DMS 273 (cell line): ENCODE measurements around the gene WASL.

Experiments used
- DNase-seq: peaks from one replicate; lab custom pipeline; 2025; ENCODE audit not compliant: unreplicated experiment; lab: John Stamatoyannopoulos, UW

Gene WASL

DNA sequence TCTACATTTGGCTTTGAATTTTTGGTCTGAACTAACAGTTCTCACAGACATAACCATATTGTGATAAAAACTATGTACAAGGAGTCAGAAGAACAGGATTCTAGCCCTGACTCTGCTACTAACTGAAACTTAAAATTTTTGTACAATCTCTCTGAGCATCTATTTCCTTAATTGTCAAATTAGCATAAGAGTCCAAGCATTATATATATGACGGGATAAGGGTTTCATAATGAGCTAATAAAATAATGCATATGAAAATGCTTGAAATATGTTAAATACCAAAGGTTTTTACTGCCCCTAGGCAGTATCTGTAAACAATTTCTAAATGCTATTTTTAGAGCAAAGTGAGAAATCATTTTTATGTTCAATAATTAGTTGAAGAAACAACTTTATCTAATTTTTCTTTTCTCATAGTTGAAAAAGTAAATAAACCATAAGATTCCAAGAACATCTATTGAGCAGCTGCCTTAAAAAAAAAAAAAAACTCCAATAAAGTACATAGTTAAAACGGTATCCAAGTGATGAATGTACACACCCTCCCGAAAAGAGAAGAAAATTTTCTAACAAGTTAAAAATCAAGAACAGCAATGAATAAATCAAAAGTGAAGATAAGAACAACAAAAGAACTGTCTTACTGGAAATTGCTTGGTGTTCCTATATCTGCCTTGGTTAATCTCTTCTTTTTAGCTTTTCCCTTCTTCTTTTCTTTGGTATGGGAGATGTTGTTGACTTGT, 52.7 kb downstream of the WASL start:
- DNase-seq: no peak

DNA sequence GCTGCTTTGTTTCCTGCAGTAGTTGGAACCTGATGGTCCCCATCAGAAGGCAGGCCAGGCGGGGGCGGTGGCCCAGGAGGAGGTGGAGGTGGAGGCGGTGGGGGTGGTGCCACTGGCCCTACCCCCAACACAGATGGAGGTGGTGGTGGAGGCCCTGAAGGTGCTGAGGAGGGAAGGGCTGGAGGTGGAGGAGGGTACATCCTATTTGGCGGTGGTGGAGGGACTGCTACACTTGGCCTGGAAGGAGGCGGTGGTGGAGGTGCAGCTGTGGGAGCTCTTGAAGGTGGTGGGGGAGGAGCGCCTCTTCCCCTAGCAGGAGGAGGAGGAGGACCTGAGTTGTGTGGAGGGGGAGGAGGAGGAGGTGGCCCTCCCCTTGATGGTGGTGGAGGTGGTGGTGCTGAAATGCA, 56.3 kb downstream of the WASL start:
- DNase-seq: no peak

DNA sequence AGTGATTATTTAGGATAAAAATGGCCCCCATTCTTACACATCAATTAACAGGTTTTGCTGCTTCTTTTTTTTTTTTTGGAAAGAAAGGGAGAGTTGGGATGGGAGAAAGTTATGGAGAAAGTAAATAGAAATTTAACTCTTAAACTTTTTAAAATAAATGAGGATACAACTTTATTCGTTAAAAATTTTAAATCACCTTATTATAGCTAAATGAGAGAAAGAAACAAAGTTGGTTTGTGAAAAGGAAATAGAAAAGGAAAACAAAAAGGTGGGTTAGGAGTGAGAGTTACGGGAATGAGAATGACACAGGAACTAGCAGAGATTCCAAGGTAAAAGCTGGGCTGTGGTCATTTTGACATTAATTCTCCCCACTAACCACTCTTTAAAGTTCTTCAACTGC, 58.3 kb downstream of the WASL start:
- no peak for DNase-seq

DNA sequence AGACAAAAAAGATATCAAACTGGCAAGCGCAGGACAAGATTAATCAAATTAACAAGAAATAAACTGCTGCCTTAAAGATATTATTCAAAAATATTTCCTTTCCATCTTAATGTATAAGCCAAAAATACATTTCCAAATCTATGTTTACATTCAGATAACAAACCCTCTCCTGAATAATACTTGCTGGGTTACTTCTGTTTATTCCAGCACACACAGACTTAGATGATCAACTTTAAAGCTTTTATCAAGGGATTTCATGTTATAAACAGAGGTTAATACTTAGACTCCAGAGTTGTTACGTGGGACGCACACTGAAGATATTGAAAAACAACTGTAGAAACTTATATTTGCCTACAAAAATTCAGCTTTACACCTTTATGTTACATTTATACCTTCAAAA, 59.6 kb downstream of the WASL start:
- DNase-seq: no peak

DNA sequence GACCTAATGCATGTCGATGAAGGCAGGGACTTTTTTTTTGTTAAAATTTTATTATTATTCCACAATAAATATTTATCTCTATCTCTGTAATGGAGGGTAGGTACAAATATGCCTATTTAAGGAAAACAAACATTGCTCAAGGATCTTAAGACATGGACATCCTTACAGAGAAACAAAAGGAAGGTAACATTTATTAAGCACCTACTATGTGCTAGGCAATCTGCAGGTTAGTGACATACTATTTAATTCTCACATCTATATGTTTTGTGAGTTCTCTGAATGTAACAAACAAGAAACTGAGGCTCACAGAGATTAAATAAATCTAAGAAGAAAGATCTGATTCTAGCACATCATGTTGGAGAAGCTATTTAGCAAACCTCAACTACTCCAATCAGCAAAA, 61.1 kb downstream of the WASL start:
- DNase-seq: no peak

DNA sequence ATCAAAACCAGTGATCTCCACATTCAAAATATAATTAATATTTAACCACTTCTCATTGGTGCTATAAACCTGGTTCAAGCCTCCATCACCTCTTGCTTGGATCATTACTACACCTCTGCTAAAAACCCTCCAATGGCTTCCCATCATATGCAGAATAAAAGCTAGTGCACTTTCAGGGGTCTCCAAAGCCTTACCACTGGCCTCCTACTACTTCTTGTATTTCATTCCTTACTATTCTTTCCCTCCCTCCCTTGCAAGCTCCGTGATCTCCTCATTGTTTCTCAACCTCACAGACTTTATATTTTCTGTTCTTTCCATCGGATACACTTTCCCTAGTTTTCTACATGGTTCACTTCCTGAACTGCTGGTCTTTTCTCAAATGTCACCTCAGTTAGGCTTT, 61.6 kb downstream of the WASL start:
- no peak for DNase-seq

DNA sequence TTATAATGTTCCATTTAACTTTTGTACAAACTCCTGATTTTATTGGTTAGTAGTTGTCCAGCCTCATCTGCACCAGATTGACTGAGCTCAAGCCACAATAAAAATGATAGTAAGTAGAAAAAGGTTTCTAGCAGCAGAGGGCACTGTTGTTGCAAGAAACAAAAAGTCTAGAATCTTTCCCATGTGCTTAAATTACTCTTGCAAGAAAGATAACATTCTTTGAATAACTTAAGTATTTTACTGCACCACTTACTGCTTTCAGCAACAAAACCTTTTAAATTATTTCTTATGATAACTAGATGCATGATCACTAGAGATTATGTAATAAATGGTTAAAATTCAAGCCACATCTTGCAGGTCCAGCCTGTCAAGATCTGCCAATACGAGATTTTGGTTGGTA, 66.1 kb downstream of the WASL start:
- DNase-seq: peak; percentile 78

DNA sequence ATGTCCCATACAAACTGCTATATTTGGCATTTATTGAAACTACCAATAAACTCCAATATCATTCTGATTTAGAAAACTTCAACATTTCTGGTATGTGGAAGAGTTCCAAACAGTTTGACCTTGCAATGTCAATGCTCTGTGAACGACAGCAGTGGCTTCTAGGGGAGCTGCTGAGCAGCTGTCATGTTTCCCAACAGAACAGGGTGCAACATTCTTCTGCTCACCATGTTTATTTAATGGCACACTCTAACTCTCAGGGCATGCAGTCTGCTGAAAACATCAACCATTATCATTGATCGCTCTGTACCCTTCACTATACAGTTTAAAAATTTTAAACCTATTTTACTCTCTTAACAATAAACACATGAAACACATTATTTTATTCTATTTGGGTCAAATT, 67.2 kb downstream of the WASL start:
- DNase-seq: no peak

DNA sequence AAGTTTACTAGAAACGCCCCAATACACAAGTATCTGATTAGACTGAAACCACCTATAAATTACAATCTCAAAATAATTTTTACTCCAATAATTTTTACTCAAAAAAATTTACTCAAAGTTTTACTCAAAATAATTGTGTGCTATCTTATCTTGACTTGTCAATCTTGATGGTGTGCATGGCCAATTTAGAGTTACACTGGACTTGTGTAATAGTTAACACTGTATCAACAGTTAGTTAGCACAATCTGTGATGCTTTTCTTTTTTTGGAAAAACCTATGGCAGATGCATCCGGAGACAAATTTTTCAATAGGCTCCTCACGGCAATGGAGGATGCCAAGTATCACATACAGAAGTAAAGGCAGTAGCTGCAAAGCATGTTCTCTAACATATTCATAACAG, 68.2 kb downstream of the WASL start:
- DNase-seq: no peak

DNA sequence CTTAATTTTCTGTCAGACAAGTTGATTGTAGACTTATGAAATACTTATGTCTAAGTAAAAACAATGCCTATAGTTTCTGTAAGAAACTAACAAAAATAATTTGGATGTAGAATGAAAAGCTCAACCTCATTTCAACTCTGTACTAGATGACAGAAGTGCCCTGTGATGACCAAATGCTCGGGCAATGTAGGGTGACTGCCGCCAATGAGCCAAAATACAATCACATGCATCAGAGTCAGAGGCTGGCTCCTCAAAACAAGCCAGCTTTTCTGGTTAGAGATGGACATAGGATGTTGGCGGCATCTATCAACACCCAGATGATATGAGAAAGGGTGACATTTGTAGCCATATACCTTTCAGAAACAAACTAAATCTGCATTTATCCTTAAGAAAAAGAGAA, 69.2 kb downstream of the WASL start:
- no peak for DNase-seq

DNA sequence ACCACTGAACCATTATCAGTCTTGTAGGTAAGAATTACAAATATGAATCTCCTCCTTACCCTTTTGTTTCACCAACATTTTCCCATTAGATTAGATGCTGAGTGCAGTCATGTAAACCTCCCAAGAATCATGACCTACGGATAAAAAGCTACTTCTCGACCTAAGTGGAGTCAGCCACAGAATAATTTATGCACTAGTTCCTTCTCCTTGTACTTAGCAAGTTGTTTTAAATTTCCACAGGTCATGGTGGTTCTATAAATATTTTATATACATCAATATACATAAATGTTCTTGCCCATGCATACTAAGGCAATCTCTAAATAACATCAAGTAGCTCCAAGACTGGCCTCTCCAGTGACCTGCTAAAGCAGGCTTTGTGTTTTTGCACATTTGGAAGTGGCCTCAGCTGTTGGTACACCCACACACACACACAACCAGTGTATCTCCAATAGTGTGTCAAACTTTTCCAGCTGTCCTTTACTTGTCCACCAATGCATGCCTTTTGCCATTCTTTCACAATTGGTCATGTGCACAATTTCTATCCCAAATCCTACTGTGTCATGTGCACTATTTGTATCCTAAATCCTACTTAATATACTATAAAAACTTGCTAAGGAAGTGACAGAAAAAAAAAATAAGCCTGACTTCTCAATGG, 71.6 kb downstream of the WASL start:
- no peak for DNase-seq

DNA sequence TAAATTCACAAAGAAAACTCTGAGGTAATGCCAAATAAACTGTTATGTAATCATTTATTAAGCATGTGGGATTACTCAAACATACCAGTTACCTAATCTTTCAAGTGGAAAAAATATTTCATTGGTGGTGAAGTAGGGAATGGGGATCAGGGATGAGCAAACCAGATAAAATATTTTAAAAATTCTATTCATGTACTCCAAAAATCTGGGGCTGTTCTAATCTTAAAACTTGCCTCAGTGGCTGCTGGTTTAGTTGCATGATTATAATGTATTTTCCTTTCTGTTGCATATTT, 73.7 kb downstream of the WASL start:
- DNase-seq: no peak

DNA sequence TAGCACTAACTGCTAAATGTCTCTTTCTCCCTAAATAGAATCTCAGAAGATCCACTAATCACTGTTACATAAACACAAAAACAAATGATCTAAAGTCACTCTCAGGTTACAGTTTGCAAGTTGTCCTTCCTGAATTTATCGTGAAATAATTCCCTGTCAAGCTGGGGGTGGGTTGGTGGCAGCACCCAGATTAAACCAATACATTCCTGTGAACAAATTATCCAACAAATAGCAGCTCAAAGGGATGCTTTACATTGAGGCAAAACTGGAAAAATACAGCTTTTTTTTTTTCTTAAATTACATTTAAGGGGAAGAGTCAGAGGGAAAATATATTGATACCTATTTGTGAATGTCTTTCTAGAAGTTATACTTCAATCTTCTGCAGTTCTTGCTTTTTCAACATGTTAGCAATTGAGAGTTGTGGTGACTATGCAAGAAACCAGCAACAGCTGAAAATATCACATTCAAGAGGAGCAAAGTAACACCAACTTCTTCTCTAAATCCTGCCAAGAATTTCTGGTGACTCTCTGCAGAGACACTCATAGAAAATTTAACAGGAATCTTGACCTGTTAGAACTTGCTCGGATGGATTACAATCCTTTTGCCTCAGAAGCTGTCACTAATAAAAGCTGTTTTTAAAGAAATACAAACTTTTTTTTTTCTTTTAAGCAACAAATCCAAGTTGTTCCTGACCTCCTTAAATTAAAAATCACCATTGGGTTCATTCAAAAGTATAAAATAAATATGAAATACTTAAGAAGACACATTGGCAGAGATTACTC, 74.2 kb downstream of the WASL start:
- no peak for DNase-seq

DNA sequence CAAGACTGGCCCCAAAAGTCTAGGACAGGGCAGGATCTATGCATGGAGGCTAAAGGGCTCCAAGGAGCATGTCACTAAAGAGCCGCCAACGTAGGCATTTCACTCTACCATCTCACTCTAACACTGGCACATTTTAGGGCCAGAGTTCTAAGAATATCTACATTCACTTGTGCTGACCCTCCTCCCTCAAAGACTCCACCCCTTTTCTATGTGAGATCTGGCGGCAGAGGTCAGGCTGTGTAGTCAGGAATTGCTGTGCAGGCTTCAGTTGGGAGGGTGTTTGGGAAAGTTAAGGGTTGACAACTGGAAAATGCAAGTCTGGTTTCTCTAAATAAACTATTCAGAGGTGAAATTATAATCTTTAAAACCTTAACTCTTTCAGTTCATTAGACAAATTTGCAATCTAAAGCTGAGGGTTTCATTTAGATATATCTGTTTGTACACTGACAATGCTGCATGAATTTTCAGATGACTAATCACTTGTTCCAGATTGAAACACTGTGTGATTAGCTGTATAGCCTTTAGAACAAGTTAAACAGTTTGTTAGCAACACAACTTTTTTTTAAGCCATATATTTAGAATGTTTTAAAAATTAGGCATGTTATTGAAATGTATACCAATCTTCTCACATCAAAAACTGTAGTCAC, 74.9 kb downstream of the WASL start:
- no peak for DNase-seq

DNA sequence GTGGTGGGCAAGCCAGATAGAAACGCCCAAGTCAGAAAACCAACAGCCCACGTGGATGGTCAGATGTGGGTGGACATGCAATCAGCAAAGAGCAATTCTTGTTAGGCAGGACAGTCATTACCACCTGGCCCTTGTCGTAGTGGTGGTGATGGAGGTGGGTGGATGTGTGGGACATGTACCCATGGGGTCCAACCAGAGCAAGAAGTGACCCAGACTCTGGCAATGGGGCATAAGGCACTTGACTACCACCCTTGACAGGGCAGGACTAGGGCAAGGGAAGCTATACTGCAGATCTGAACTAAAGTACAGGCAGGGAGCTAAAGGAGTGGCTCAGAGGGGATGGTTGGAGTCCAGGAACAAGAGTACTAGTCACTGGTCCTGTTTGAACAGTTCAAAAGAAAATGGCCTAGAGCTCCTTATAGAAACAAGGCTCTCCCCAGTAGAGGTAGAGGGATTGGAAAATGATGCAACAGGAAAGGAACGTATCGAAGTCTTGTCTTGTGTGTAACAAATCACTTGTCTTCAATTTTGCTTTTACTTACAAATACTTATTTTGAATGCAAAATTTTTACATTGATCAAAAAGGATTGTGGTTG, 75.6 kb downstream of the WASL start:
- DNase-seq: no peak

DNA sequence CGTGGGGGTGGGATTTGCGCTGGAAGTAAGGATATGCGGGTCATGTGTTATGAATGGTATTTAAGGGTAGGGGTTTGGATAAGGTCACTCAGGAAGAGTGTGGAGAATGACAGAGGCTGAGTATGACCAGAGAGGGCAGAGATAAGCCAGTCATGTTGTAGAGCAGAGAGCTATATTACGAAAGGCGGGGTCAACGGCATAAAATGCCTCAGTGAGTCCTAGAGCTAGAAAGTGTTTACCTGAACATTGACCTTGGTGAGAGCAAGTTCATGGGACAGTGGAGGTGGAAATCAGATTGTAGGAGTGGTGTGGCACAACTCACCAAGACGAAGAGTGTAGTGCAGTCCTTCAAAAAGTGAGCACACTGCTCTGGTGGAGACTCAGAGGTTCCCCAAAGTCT, 79.3 kb downstream of the WASL start:
- no peak for DNase-seq

DNA sequence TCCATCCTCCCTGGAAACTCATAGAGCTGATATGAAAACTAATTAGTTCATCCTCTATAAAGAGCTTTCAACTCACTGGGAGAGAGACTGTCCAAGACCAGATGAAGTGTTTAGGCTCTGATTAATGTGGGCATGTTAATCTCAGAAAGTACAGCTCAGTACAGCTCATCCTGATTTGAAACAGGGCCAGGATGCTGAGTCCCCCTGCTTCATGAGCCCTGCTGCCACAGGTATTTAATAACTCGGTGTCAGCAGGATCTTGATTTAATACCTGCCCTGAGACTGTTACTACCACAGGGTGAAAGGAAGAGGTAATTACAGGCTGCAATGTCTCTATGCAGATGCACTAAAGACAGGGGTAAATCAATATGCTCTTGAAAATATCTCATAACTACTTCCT, 82.3 kb downstream of the WASL start:
- no peak for DNase-seq

DNA sequence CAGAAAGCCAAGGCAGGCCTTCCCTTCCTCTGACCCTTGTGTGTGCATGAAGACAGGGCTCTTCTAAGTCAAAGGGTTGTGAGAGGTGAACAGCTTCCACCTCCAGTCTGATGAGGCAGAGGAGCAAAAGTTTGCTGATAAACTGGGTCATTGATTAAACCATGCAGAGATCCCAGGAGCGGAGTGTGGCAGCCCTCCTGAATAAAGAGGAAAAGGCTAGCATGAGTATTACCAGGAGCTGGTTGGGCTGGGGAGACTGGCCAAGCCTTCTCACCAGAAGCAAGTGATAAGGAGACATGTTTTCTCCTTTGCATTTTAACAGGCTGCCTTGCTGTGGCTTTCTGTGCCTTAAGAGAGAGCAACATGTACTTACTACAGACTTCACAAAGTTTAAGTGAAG, 82.9 kb downstream of the WASL start:
- no peak for DNase-seq

DNA sequence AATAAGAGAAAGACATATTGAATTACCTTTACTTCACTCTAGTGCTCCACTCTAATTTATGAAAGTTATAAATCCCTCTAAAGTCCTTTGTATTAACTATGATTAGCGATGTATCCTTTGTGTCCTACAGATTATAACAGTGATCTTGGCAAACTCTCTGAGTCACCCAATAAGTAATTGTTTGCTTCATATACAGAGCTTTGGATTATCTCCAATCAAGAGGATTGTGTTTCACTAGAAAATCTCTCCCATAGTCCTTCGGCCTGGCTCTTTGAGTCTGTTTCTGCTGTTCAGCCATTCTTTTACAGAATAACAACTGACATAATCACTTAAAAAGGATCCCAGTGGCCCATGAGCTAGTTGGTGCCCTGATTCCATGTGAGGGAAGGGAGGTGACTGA, 83.6 kb downstream of the WASL start:
- DNase-seq: no peak

DNA sequence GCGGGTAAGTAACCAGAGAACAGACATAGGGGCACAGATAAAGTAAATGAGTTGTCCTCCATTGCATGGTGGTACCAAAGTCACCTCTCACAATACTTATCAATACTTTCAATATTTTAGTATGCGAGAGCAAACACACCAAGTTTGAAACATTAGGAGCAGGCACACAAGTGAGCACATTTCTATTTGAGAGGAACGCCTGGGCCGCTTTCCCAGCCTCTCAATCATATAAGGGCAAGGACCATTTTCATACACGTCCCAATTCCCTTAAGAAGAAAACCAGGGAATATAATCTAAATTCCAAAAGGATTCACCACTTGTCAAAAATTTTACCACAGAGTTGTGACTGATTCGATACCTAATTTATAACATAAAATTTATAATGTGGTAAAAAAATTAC, 85.6 kb downstream of the WASL start:
- no peak for DNase-seq

DNA sequence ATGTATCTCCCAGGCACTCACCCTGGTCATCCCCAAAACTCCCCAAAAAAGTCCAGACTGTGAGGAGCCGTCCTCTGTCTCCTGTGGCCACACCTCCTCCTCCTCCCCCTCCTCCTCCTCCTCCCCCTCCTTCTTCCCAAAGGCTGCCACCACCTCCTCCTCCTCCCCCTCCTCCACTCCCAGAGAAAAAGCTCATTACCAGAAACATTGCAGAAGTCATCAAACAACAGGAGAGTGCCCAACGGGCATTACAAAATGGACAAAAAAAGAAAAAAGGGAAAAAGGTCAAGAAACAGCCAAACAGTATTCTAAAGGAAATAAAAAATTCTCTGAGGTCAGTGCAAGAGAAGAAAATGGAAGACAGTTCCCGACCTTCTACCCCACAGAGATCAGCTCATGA, 86.0 kb downstream of the WASL start:
- no peak for DNase-seq

DNA sequence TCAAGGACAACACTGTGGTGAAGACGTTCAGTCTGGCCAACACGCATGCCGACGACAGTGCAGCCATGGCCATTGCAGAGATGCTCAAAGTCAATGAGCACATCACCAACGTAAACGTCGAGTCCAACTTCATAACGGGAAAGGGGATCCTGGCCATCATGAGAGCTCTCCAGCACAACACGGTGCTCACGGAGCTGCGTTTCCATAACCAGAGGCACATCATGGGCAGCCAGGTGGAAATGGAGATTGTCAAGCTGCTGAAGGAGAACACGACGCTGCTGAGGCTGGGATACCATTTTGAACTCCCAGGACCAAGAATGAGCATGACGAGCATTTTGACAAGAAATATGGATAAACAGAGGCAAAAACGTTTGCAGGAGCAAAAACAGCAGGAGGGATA, 86.5 kb downstream of the WASL start:
- DNase-seq: no peak
